GM12891 (cell line): ENCODE results near the gene MAMDC2.

Experiments used
- DNase-seq: peaks from one replicate; pipeline ENCODE4 v3.0.0; 2011; ENCODE audit warnings: low spot score; ENCODE audit not compliant: insufficient read length
- FAIRE-seq: peaks from 2 replicates; lab custom pipeline; 2011; peaks lifted over from hg19 to GRCh38; lab: Jason Lieb, UNC
- PAX5 ChIP-seq: IDR thresholded peaks from 2 replicates; pipeline ENCODE4 v1.6.1; 2011; ENCODE audit warnings: low read length, moderate library complexity, mild to moderate bottlenecking; ENCODE audit not compliant: insufficient read depth, severe bottlenecking
- POLR2A ChIP-seq: IDR thresholded peaks from 2 replicates; pipeline ENCODE4 v1.6.1; 2011; ENCODE audit warnings: low read depth, low read length, control low read depth
- POLR2AphosphoS5 ChIP-seq: IDR thresholded peaks from 2 replicates; pipeline ENCODE4 v1.6.1; 2011; ENCODE audit warnings: low read depth, low read length, control low read depth
- POU2F2 ChIP-seq: IDR thresholded peaks from 2 replicates; pipeline ENCODE4 v1.6.1; 2011; ENCODE audit warnings: low read depth, mild to moderate bottlenecking, control low read depth, low read length, moderate library complexity
- SPI1 ChIP-seq: IDR thresholded peaks from 2 replicates; pipeline ENCODE4 v1.6.1; 2011; ENCODE audit warnings: low read depth, low read length, control low read depth
- TAF1 ChIP-seq: IDR thresholded peaks from 2 replicates; pipeline ENCODE4 v1.6.1; 2011; ENCODE audit warnings: low read depth, low read length, control low read depth

MAMDC2 gene

GRCh38 chr9:70064496-70064895 is 20.8 kb downstream of the MAMDC2 start:
- no peak for TF ChIP-seq SPI1
- no peak for TF ChIP-seq POLR2AphosphoS5
- TF ChIP-seq POLR2A: no peak
- no peak for TF ChIP-seq TAF1
- DNase-seq: no peak

GRCh38 chr9:70065572-70065971 is 21.9 kb downstream of the MAMDC2 start:
- DNase-seq (no peak), FAIRE-seq (no peak)
- no peak for TF ChIP-seq POLR2AphosphoS5
- no peak for TF ChIP-seq PAX5
- TF ChIP-seq SPI1: no peak

More at GRCh38 chr9:70064496-70064895, 20.8 kb downstream of the MAMDC2 start:
- no peak for FAIRE-seq

GRCh38 chr9:70066418-70066817 is 22.8 kb downstream of the MAMDC2 start:
- no peak for DNase-seq
- TF ChIP-seq POLR2AphosphoS5 (no peak), POU2F2 (no peak), SPI1 (no peak), TAF1 (no peak), PAX5 (no peak), POLR2A (no peak)
- FAIRE-seq: no peak

GRCh38 chr9:70066874-70067273 is 23.2 kb downstream of the MAMDC2 start:
- DNase-seq: no peak
- no peak for FAIRE-seq
- TF ChIP-seq POLR2AphosphoS5: no peak
- TF ChIP-seq POLR2A: no peak
- no peak for TF ChIP-seq SPI1
- no peak for TF ChIP-seq POU2F2
- no peak for TF ChIP-seq TAF1
- no peak for TF ChIP-seq PAX5

- TF ChIP-seq PAX5: no peak
- no peak for TF ChIP-seq POU2F2
- FAIRE-seq: no peak
These were observed 26.1 kb downstream of the MAMDC2 start for GRCh38 chr9:70069704-70070103.

GRCh38 chr9:70073193-70073592 is 29.5 kb downstream of the MAMDC2 start:
- TF ChIP-seq SPI1 (no peak), PAX5 (no peak)
- DNase-seq: no peak
- no peak for FAIRE-seq

More at GRCh38 chr9:70069704-70070103, 26.1 kb downstream of the MAMDC2 start:
- DNase-seq: no peak

GRCh38 chr9:70073756-70074155 is 30.1 kb downstream of the MAMDC2 start:
- no peak for TF ChIP-seq PAX5
- TF ChIP-seq POLR2AphosphoS5: no peak
- TF ChIP-seq TAF1: no peak
- TF ChIP-seq SPI1: no peak
- TF ChIP-seq POLR2A: no peak
- no peak for TF ChIP-seq POU2F2
- DNase-seq: no peak
- no peak for FAIRE-seq

GRCh38 chr9:70076678-70077077 is 33.0 kb downstream of the MAMDC2 start:
- TF ChIP-seq TAF1 (no peak), SPI1 (no peak), POLR2A (no peak), POLR2AphosphoS5 (no peak), POU2F2 (no peak), PAX5 (no peak)
- no peak for FAIRE-seq
- DNase-seq: no peak

GRCh38 chr9:70079417-70080037 is 35.9 kb downstream of the MAMDC2 start:
- TF ChIP-seq SPI1 (no peak), POLR2A (no peak), POU2F2 (no peak), TAF1 (no peak), PAX5 (no peak), POLR2AphosphoS5 (no peak)
- FAIRE-seq: no peak
- no peak for DNase-seq

GRCh38 chr9:70080481-70081119 is 37.0 kb downstream of the MAMDC2 start:
- no peak for DNase-seq
- TF ChIP-seq SPI1: no peak
- TF ChIP-seq PAX5: no peak
- TF ChIP-seq POU2F2: no peak
- TF ChIP-seq POLR2A: no peak
- no peak for TF ChIP-seq POLR2AphosphoS5
- no peak for TF ChIP-seq TAF1
- FAIRE-seq: no peak
